D721Med (cell line): ENCODE data around the gene RBM17.
"Not testable (repeated sequence)": the region's sequence is repeated elsewhere in the genome, so short reads cannot be mapped to it uniquely, and the experiment has no call there.

ENCODE experiments used
- DNase-seq: peaks from one replicate; pipeline ENCODE4 v3.0.0; 2011; ENCODE audit warnings: low spot score; ENCODE audit not compliant: insufficient read length
- FAIRE-seq: peaks from 2 replicates; lab custom pipeline; 2011; peaks lifted over from hg19 to GRCh38; lab: Jason Lieb, UNC
- CTCF ChIP-seq: IDR thresholded peaks from 2 replicates; pipeline ENCODE4 v1.5.1; 2012; ENCODE audit warnings: mild to moderate bottlenecking, control low read depth; ENCODE audit not compliant: insufficient read depth; ENCODE audit errors: missing control alignments

RBM17 gene

GRCh38 chr10:6121146-6121545 is 32.3 kb downstream of the RBM17 start:
- DNase-seq: no peak
- no peak for FAIRE-seq
- no peak for TF ChIP-seq CTCF

DNA sequence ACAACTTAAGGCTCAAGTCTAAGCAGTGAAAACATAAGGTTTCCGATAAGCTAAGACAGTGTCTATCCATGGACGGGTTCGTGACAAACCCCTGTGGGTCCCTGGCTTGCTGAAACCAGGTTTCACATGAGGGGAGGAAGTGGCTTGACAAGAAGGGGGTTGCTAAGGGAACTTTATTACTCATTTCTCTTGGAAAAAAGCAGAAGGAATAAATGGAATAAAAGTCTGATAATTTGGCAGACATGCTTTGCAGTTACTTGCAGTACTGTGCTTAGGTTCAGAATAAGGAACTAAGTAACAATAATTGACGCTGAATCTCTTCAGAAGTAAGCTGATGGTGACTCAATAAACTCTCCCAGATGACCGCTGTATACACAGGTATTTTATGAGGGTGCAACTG is 34.7 kb downstream of the RBM17 start:
- DNase-seq (no peak), FAIRE-seq (no peak)
- no peak for TF ChIP-seq CTCF

GRCh38 chr10:6124666-6125065 is 35.8 kb downstream of the RBM17 start:
- FAIRE-seq (no peak), DNase-seq (no peak)
- no peak for TF ChIP-seq CTCF

- not testable (repeated sequence) for DNase-seq, FAIRE-seq
Measured at GRCh38 chr10:6127461-6127860, 38.6 kb downstream of the RBM17 start.

DNA sequence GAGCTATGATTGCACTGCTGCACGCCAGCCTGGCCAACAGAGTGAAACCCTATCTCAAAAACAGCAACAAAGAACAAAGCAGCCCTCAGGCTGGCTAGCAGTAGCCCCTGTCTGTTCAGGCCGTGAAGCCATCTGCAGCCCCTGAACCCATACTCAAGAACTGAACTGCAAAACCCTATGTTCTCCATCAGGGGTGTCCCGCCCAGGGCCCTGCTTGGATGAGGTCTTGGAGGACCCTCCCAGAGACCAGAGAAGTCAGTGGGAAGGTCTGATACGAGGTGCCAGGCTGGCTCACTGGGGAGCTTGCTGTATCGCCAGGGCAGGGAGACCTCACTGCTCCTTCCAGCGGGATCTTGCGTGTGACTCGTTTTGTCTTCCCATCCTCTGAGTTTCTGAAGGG is 39.3 kb downstream of the RBM17 start:
- FAIRE-seq (no peak), DNase-seq (no peak)
- TF ChIP-seq CTCF: no peak

DNA sequence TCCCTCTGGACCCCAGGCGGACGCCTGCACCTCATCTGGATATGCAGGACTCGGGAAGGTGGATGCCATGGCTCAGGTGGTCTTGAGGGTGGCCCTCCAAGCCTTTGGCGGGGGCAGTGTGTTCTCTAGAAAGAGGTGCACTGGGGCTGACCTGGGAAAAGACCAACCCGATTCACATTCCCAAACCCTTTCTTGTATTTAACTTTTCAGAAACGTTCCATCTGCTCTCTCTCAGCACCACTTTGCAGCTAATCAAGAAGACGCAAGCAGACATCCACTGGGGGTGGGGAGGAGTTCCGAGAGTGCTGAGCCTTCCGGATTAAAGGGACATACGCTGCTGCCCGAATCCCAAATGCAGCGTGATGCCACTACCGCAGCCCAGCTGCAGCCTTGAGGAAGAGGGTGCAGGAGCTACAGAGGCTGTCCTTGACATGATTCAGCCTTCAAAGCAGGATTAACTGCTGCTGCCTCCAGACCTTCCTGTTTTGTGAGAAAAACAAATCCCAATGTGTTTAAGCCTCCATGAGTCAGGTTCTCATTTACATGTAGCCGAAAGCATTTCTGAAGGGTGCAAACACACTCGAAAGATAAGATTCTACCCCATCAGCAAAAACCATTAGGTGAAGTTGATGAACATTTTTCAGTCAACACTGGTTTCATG is 39.9 kb downstream of the RBM17 start:
- FAIRE-seq: no peak
- no peak for DNase-seq
- TF ChIP-seq CTCF: no peak

GRCh38 chr10:6130848-6131470 is 42.1 kb downstream of the RBM17 start:
- FAIRE-seq (no peak), DNase-seq (no peak)
- TF ChIP-seq CTCF: no peak
